Measurements from ENCODE around the gene IL3RA.
A peak's percentile ranks its signal among the peaks of the same experiment; 100 is the strongest.
"Not testable (repeated sequence)": the region's sequence is repeated elsewhere in the genome, so short reads cannot be mapped to it uniquely, and the experiment has no call there.

Gene IL3RA

DNA sequence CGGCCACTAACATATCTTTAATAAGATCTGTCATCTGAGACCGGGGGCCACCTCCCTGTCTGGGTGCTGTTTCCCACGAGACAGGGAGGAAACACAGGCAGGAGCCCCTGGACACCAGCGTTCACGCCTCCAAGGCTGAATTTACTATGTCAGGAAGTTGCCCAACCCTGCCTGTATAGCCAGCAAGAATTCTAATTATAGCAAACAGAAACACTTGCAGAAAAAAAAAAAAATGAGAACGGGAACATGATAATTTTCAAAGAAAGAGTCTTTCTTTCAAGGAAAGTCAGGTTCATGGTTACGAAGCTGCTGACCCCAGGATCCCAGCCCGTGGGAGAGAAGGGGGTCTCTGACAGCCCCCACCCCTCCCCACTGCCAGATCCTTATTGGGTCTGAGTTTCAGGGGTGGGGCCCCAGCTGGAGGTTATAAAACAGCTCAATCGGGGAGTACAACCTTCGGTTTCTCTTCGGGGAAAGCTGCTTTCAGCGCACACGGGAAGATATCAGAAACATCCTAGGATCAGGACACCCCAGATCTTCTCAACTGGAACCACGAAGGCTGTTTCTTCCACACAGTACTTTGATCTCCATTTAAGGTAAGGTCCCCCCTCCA, at the start of gene IL3RA:
Gene IL3RA (plus strand): TSS at position 455 of the 613 bp plus-strand sequence. CDS start 4,981 bp downstream, outside the sequence.
- peak; percentile 66 to 84 for DNase-seq

DNA sequence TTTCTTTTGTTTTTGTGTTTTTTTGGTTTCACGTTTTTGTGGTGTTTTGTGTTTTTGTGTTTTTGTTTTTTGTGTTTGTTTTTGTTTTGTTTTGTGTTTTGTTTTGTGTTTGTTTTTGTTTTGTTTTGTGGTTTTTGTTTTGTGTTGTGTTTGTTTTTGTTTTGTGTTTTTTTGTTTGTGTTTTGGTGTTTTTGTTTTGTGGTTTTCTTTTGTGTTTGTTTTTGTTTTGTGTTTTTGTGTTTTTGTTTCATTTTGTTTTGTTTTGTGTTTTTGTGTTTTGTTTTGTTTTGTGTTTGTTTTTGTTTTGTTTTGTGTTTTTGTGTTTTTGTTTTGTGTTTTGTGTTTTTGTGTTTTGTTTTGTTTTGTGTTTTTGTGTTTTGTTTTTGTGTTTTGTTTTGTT, 47.0 kb upstream of the IL3RA start:
- no peak for DNase-seq

DNA sequence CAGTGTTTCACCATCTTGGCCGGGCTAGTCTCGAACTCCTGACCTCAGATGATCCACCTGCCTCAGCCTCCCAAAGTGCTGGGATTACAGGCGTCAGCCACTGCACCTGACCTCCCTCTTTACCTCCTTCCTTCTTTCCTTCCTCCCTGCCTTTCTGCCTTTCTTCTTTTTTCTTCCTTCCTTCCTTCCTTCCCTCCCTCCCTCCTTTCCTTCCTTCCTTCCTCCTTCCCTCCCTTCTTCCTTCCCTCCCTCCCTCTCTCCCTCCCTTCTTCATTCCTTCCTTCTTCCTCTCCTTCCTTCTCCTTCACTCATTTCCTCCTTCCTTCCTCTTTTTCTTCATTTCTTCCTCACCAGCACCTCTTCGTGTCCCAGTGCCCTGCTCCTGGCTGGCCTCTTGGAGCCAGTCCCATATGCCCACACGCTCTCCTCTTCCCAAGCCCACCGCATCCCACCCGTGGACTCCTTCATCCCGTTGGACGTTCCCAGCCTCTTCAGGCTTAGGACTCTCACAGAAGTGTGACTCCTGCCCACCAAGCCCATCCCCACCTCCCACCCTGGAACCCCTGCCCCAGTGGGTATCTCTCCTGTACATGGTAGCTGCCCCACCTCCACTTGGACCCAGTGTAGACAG, 45.4 kb upstream of the IL3RA start:
- DNase-seq, result no peak

DNA sequence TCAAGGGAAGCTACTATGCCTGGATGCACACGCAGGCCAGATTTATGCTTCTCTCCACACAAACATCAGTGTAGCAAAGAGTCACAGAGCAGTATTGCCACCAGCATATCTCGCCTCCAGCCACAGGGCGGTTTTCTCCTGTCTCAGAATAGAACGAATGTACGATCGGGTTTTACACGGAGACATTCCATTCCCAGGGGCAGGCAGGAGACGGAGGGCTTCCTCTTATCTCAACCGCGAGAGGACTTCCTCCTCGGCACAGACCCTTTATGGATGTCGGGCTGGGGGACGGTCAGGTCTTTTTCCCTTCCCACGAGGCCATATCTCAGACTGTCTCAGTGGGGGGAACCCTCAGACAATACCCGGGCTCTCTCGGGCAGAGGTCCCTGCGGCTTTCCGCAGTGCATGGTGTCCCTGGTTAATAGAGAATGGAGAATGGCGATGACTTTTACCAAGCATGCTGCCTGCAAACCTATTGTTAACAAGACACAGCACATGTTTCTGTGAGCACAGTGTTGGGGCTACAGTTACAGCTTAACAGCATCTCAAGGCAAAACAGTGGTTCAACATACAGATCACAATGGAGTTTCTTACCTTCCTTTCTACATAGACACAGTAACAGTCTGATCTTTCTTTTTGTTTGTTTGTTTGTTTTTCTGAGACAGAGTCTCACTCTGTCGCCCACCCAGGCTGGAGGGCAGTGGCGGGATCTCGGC, 43.9 kb upstream of the IL3RA start:
- DNase-seq, result no peak

DNA sequence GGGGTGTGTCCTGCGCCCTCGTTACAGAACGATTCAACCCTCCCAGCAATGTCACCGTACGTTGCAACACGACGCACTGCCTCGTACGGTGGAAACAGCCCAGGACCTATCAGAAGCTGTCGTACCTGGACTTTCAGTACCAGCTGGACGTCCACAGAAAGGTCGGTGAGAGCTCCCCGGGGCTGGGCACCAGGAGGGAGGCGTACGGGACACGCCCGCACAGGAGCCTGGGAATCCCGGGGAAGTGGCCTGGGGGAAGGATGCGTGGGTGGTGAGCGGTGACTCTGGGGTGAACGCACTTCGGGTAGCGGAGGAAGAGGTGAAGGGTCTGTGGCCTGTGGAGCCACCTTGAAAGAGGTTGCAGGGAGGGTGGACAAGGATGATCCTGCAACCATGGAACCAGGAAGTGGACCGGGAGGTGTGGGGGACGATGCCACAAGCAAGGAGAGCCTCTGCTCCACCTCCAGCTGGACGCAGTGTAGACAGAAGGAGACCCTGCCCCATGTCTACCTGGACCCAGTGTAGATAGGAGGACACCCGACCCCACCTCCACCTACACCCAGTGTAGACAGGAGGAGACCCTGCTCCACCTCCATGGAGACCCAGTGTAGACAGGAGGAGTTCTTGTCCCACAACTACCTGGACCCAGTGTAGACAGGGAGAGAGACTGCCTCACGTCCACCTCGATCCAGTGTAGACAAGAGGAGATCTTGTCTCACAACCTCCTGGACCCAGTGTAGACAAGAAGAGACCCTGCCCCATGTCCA, 42.1 kb upstream of the IL3RA start:
- no peak for DNase-seq

DNA sequence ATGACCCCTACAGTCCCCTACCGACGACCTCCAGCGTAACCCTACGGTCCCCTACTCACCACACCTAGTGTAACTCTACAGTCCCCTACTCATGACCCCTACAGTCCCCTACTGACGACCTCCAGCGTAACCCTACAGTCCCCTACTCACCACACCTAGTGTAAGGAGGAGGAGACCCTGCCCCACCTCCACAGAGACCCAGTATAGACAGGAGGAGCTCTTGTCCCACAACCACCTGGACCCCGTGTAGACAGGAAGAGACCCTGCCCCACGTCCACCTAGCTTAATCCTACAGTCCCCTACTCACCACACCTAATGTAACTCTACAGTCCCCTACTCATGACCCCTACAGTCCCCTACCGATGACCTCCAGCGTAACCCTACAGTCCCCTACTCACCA, 41.0 kb upstream of the IL3RA start:
- no peak for DNase-seq

DNA sequence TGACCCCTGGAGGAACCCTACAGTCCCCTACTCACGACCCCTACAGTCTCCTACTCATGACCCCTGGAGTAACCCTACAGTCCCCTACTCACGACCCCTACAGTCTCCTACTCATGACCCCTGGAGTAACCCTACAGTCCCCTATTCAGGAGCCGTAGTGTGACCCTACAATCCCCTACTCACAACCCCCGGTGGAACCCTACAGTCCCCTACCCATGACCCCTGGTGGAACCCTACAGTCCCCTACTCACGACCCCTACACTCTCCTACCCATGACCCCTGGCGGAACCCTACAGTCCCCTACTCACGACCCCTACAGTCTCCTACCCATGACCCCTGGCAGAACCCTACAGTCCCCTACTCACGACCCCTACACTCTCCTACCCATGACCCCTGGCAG, 39.0 kb upstream of the IL3RA start:
- DNase-seq, result not testable (repeated sequence)

DNA sequence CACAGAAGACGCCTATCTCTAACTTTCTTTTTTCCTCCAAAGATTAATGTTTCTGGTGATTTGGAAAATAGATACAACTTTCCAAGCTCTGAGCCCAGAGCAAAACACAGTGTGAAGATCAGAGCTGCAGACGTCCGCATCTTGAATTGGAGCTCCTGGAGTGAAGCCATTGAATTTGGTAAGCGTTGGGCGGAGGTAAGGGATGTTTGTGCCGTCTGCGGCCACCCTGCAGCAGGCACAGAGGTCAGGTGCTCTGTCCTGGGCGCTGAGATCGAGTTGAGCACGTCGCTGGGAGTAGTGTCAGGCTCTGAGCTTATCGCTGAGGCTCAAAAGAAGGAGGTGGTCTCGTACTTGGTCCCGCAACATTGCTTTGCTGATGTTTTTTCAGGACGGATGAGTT, 36.1 kb upstream of the IL3RA start:
- no peak for DNase-seq

DNA sequence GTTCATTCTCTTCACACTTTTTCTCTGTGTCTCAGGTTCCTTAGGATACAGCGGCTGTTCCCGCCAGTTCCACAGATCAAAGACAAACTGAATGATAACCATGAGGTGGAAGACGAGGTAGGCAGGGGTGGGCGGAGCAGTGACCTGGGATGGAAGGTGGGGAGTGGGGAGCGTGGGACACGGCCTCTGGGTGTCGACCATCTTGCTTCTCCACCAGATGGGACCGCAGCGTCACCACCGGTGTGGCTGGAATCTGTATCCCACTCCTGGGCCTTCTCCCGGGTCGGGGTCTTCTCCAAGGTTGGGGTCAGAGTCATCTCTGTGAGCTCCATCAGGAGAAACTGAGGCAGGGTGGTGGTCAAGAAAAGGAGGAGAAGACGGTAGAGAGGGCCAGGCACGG, 31.2 kb upstream of the IL3RA start:
- no peak for DNase-seq

DNA sequence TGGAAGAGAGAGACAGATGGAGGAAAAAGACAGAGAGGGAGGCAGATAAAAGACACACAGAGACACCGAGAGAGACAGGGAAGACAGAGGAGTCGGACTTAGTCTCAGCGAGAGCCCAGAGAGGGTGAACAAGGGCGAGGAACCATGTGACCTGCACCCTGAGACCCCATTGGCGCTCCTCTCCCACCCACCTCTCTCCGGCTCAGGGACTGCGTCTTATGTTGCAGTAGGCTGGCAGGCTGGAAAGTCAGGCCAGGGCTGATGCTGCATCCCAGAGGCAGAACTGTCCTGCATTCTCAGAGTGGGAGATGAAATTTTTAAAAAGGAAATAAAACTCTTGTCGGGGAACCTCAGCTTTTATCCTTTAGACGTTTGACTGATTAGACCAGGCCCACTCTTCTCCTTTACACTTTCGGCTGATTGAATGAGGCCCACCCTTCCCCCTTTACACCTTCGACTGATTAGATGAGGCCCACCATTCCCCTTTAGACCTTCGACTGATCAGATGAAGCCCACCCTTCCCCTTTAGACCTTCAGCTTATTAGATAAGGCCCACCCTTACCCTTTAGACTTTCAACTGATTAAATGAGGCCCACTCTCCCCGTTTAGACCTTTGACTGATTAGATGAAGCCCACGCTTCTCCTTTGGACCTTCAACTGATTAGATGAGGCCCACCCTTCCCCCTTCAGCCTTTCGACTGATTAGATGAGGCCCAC, 29.5 kb upstream of the IL3RA start:
- no peak for DNase-seq

DNA sequence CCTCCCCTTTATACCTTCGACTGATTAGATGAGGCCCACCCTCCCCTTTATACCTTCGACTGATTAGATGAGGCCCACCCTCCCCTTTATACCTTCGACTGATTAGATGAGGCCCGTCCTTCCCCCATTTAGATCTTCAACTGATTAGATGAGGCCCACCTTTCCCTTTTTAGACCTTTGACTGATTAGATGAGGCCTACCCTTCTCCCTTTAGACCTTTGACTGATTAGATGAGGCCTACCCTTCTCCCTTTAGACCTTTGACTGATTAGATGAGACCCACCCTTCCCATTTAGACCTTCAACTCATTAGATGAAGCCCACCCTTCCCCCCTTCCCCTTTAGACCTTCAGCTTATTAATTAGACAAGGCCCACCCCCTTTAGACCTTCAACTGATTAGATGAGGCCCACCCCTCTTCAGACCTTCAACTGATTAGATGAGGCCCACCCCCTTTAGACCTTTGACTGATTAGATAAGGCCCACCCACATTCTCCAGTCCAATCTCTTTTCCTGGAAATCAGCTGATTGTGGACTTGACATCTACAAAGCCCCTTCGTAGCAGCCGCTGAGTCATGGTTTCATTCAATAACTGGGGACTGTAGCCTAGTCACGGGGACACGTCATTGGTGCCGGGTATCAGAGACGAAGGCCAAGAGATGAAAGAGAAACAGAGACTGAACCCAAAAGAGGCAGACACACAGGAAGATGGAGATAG, 28.8 kb upstream of the IL3RA start:
- DNase-seq, result no peak

DNA sequence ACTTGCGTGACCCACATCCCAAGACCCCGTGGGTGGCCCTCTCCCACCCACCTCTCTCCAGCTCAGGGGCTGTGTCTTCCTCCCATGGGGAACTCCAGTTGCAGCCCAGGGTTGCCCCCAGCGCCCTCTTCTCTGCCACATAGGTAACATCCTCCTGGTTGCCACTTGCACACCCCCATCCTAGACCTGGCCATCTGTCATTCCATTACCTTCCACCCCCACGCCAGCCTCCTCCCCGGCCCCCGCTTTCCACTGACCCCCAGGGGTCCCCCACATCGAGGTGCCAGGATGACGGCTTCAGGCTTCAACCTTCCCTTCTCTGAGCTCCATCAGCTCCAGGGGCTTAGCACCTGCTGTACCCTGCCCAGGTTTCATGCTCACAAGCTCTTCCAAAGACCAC, 28.1 kb upstream of the IL3RA start:
- DNase-seq, result no peak

DNA sequence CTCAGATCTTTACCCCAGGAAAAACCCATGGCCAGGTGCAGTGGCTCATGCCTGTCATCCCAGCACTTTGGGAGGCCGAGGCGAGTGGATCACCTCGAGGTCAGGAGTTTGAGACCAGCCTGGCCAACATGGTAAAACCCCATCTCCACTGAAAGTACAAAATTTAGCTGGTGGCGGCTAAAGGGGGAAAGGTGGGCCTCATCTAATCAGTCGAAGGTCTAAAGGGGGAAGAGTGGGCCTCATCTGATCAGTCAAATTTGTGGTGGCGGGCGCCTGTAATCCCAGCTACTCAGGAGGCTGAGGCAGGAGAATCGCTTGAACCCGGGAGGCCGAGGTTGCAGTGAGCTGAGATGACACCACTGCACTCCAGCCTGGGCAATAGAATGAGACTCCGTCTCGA, 27.7 kb upstream of the IL3RA start:
- not testable (repeated sequence) for DNase-seq

DNA sequence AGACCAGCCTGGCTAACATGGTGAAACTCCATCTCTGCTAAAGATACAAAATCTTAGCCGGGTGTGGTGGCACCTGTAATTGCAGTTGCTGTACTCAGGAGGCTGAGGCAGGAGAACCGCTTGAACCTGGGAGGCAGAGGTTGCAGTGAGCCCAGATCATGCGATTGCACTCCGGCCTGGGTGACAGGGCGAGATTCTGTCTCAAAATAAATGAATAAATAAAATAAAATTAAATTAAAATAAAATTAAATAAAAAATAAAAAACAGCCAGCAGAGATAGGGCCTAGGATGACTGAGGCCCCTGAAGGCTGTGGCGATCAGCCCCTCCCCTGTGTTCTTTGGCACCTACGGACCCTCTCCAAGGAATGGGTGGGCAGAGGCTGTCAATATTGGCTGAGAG, 22.8 kb upstream of the IL3RA start:
- DNase-seq, result no peak

DNA sequence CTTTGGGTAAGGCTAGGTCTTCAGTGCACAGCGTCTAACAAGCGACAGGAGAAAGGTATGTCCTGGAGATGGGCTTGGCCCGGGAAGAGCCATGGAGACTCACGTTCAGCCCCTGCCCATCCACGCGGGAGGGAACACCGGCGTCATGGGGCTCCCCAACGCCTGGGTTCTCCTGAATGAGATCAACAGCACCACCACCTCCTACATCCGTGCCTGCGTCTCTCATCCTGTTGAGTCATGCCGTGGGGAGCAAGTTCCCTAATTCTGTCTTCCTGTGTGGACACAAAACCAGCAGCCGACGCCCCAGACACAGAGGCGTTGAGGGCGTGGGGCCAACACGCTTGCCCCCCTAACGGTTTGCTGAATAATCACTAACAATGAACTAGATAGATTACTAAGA, 20.1 kb upstream of the IL3RA start:
- DNase-seq, result peak; percentile 71 to 99

DNA sequence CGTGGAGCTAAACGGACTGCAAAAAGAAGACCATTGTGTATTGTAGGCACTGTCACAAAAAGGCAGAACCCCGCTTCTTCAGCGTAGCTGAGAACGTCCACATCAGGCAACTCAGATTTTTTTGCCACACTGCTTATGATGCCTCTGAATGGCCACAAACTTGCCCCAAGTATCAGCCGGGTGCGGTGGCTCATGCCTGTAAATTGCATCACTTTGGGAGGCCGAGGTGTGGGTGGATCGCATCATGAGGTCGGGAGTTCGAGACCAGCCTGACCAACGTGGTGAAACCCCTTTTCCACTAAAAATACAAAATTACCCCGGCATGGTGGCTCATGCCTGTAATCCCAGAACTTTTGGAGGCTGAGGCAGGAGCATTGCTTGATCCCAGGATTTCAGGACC, 14.9 kb upstream of the IL3RA start:
- no peak for DNase-seq

DNA sequence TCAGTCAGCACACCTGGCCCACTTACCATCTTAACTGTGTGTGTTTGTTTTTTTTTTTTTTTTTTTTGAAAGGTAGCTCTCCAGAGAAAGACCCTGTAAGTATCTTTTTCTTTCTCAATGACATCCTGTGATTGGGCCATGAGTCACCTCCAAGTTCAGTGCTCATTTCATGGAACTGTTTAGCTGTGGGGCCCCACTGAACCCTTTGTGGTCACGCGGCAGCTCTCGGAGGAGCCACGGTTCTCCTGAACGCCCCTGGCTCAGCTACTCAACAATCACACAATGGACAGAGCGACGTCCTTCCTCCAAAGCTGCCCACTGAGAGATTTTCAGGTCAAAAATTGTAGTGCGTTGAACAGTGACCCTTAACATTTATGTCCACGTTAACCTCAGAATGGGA, 14.2 kb upstream of the IL3RA start:
- peak in 1 of 2 donors; percentile 18 for DNase-seq

DNA sequence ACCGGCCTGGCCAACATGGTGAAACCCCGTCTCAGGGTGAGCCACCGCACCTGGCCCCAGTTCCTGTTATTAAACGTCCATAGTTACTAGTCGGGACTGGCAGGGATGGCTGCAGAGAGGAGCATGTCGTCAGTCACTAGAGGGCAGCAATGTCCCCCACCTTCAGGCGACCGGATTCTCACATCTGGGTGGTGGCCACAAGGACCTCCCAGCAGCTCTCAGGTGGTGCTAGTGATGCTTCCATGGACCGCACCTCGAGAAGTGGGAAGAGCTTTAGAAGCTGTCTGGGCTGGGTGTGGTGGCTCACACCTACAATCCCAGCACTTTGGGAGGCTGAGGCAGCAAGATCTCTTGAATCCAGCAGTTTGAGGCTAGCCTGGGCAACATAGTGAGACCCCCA, 13.3 kb upstream of the IL3RA start:
- DNase-seq, result peak; percentile 20 to 76

DNA sequence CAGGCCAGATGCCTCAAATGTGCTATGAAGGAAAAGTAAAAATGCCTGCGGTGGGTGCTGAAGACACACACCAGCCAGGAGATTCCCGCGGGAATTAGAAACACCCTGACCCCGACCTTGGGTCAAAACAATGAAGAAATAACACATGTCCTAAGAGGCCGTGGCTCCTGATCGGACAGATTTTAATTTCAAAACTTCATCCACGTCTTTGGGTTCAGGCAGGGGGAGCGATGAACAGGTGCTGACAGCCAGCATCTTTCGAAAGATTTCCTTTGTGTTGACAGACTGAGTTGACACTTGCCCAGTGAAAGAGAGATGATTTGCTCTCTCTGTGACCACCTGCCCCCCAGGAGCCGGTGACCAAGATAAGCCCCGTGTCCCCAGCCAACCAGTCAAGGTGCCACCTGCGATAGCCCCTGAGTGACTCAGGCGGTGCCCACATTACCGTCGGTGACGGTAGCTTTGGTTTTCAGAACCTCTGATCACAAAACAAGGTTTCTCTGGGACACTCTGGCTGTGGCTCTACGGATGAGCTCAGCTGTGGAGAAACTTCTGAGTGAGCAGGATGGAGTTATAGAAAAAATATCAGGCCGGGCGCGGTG, 11.0 kb upstream of the IL3RA start:
- no peak for DNase-seq

DNA sequence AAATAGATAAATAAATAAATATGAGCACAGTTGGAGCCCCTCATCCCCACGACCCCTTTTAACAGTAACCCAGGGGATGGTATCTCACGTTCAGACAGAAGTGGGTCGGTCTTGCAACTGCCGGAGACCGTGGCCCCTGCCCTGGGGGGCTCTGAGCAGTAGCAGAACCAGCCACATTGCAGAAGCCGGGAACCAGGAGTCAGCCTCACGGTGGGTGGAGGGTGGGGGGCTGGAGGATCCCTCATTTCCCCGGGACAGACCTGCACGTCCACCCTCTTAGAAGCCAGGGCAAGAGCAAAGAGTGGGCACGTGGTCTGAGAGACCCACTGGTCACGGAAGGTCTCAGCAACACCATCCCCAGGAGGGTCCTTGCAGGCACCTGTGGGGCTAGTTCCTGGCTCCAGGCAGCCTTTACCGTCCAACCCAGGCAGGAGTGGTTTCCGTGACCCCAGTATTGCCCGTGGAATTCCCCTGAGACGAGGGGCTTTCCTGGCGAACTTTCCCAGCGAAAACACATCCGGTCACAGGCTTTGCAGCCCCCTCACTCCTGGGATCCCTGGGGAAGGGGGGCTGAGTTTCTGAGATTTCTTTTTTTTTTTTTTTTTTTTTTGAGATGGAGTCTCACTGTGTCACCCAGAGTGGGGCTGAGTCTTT, 8.8 kb upstream of the IL3RA start:
- DNase-seq, result no peak

DNA sequence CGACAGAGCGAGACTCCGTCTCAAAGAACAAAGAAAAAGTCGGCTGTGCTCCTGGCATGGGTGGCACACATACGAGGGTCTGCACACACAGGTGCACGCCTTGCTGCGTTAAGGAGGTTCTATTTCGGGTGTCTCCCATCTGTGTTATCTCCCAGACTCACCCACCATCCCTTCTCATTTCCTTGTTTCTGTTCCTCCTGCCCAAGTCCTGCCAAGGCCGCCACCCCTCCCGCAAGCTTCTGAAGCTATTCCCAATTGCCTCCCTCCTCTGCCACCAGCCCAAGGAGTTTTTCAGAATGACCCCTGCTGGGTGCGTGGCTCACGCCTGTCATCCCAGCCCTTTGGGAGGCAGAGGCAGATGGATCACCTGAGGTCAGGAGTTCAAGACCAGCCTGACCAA, 6.0 kb upstream of the IL3RA start:
- no peak for DNase-seq
